Measurements from ENCODE around the gene DDX10.

DNA sequence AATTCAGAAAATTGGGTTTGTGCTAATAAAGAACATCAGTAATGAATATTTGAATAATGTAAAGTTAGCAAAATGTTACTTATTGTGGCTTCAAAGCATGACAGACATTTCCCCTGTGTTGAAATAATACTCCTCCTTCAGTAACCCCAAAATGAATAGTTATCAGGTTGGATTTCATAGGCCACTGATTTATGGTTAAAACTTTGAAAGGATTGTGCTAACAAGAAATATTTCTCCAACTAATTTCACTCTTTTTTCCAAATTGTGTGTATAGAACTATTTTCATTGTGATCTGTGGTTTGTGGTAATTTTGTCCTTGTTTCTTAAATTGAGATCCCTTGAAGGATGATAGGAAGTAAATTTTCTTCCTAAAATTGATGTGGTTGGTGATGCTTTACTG, 7.9 kb downstream of the DDX10 start:
- TF ChIP-seq, protein P1, sequence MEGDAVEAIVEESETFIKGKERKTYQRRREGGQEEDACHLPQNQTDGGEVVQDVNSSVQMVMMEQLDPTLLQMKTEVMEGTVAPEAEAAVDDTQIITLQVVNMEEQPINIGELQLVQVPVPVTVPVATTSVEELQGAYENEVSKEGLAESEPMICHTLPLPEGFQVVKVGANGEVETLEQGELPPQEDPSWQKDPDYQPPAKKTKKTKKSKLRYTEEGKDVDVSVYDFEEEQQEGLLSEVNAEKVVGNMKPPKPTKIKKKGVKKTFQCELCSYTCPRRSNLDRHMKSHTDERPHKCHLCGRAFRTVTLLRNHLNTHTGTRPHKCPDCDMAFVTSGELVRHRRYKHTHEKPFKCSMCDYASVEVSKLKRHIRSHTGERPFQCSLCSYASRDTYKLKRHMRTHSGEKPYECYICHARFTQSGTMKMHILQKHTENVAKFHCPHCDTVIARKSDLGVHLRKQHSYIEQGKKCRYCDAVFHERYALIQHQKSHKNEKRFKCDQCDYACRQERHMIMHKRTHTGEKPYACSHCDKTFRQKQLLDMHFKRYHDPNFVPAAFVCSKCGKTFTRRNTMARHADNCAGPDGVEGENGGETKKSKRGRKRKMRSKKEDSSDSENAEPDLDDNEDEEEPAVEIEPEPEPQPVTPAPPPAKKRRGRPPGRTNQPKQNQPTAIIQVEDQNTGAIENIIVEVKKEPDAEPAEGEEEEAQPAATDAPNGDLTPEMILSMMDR (IDR thresholded peaks at IDR 0.05; ENCODE audit: insufficient read depth, low read depth, low read length): no peak
- no peak for TF ChIP-seq EZH2 (IDR thresholded peaks at IDR 0.05; ENCODE audit: insufficient read depth, low read length)
